ENCODE data around the gene AGBL1. TPM values are rescaled to one million over a fixed set of nuclear protein-coding genes. Genes with fewer than 3 reads are reported as not detected.

AGBL1 gene
- total and polyA plus RNA-seq, 2 experiments from 2014 or later = 0.03 TPM; not detected in 1

GRCh38 chr15:86157606-86158293, 78.1 kb downstream of the AGBL1 start (continued):
- TF ChIP-seq CTCF (conservative IDR thresholded peaks at IDR 0.05; ENCODE audit: low read depth in 2 of 2) (no peak), POLR2AphosphoS5 (IDR thresholded peaks at IDR 0.05; ENCODE audit: low read depth) (no peak), EZH2phosphoT487 (IDR thresholded peaks at IDR 0.05; ENCODE audit: unreplicated experiment) (no peak)

- H3K79me2 ChIP-seq (replicated peaks; ENCODE audit: insufficient read depth) = no peaks in the 10 kb centered on the region
- no peak for ATAC-seq
- H3K4me3 ChIP-seq = no peak overlapping the region
- Mint-ChIP-seq H3K4me3 (no peak overlapping the region), H3K27ac (no peak overlapping the region), H3K4me1 (peaks cover 15% of the 10 kb centered on the region), H3K27me3 (ENCODE audit: insufficient read depth, low read depth, poor library complexity) (no peaks in the 10 kb centered on the region), H3K36me3 (ENCODE audit: low read depth) (no peaks in the 10 kb centered on the region; the same call in 2 of the 3 replicates), H3K9me3 (no peaks in the 10 kb centered on the region)
- H2AFZ ChIP-seq = no peak overlapping the region
- H3K4me2 ChIP-seq = no peak overlapping the region
- H3K9me2 ChIP-seq (ENCODE audit: insufficient read depth) = peaks cover 18% of the 10 kb centered on the region
- peaks cover 22% of the 10 kb centered on the region; the same call in 1 of the 2 replicates for H3K4me1 ChIP-seq (ENCODE audit: insufficient read depth)
- H3K36me3 ChIP-seq (ENCODE audit: insufficient read depth) = no peaks in the 10 kb centered on the region
- no peak overlapping the region for H3K27ac ChIP-seq (ENCODE audit: low read depth)
- no peaks in the 10 kb centered on the region for H3F3A ChIP-seq (replicated peaks; ENCODE audit: low read depth)
- no peaks in the 10 kb centered on the region for H4K20me1 ChIP-seq (replicated peaks; ENCODE audit: insufficient read depth)
- H3K27me3 ChIP-seq (ENCODE audit: insufficient read depth) = no peaks in the 10 kb centered on the region
- no peak for DNase-seq (ENCODE audit: low spot score)
- TF ChIP-seq EZH2 (IDR thresholded peaks at IDR 0.05; ENCODE audit: low read depth, unreplicated experiment) = no peak
- TF ChIP-seq REST (IDR thresholded peaks at IDR 0.05; ENCODE audit: unreplicated experiment) = no peak
- TF ChIP-seq NANOG (IDR thresholded peaks at IDR 0.05; ENCODE audit: borderline replicate concordance) = no peak
- no peak for TF ChIP-seq ZNF462 (CRISPR knock-in tag; IDR thresholded peaks at IDR 0.05)
- TF ChIP-seq POLR2AphosphoS5 (IDR thresholded peaks at IDR 0.05; ENCODE audit: low read depth) = no peak
- TF ChIP-seq STAT1 (IDR thresholded peaks at IDR 0.05; ENCODE audit: unreplicated experiment) = no peak
- TF ChIP-seq CREB1 (CRISPR knock-in tag; IDR thresholded peaks at IDR 0.05; ENCODE audit: low read depth) = no peak
- no peak for TF ChIP-seq EZH2phosphoT487 (IDR thresholded peaks at IDR 0.05; ENCODE audit: unreplicated experiment)
- TF ChIP-seq CTCF (conservative IDR thresholded peaks at IDR 0.05; ENCODE audit: low read depth in 2 of 2) = no peak
These were observed 79.8 kb downstream of the AGBL1 start for GRCh38 chr15:86159468-86159867.

Data from GM23338 (cell line).